GM12878 (cell line): ENCODE data around the gene FOXL3. TPM values are rescaled to one million over a fixed set of nuclear protein-coding genes. Genes with fewer than 3 reads are reported as not detected.

Source experiments
- ATAC-seq: fragments of 200-7000 bp; cut with Tn5 transposase; 3 replicates; pipeline ENCODE4 v1.9.1; 2020; ENCODE audit warnings: mild to moderate bottlenecking, moderate library complexity
- BruUV-seq: library from RNA; stranded (reverse); fragments of 400-500 nt; replicated peaks from 2 replicates; lab custom pipeline; 2021; lab: Mats Ljungman, UMichigan
- CTCF ChIA-PET: fragments of 300-600 bp; sonication (Branson Sonifier 250); formaldehyde crosslinking; extraction: SDS; loops from one replicate; lab custom pipeline; 2021; ENCODE audit warnings: inconsistent platforms; lab: Yijun Ruan, JAX
- POLR2A ChIA-PET: fragments of 350-600 bp; formaldehyde crosslinking; extraction: SDS; loops from one replicate; lab custom pipeline; 2021; ENCODE audit warnings: inconsistent platforms; lab: Charles Lee
- RAD21 ChIA-PET: fragments of 300-600 bp; sonication (Branson Sonifier 250); formaldehyde crosslinking; loops from one replicate; lab custom pipeline; 2023; ENCODE audit warnings: antibody characterized with exemption; ENCODE audit not compliant: unreplicated experiment; lab: Charles Lee
- SMC1A ChIA-PET: fragments of 300-600 bp; sonication (Branson Sonifier 250); formaldehyde crosslinking; loops from one replicate; lab custom pipeline; 2023; ENCODE audit not compliant: unreplicated experiment, uncharacterized antibody; lab: Charles Lee
- DNase-seq: peaks from one replicate; pipeline ENCODE4 v3.0.0-alpha.2; 2011; ENCODE audit warnings: low read depth, low spot score
- FAIRE-seq: peaks from 3 replicates; lab custom pipeline; 2011; peaks lifted over from hg19 to GRCh38; lab: Jason Lieb, UNC
- H2AFZ ChIP-seq: 2 replicates; pipeline ENCODE4 v1.6.0; 2011; ENCODE audit warnings: low read depth, low read length, control low read depth; ENCODE audit not compliant: control insufficient read depth
- H3K27ac ChIP-seq: 2 replicates; pipeline ENCODE4 v1.5.1; 2011; ENCODE audit warnings: control low read depth; ENCODE audit not compliant: control insufficient read depth, insufficient read depth
- H3K27me3 ChIP-seq, 2 experiments: replicated peaks in 1 of 2; 2 replicates each; pipeline versions ENCODE4 v1.6.0 to v1.6.1; 2011; ENCODE audit warnings: low read length in 1 of 2; ENCODE audit not compliant: control insufficient read depth in 2 of 2, insufficient read depth in 2 of 2
- H3K36me3 ChIP-seq, 2 experiments: 2 replicates each; pipeline ENCODE4 v1.5.1; 2011; ENCODE audit warnings: low read length in 1 of 2; ENCODE audit not compliant: control insufficient read depth in 2 of 2, insufficient read depth in 2 of 2
- H3K4me1 ChIP-seq: 2 replicates; pipeline ENCODE4 v1.6.1; 2011; ENCODE audit warnings: mild to moderate bottlenecking, low read length, moderate library complexity, mixed read lengths; ENCODE audit not compliant: control insufficient read depth, insufficient read depth
- H3K4me2 ChIP-seq: 2 replicates; pipeline ENCODE4 v1.6.0; 2011; ENCODE audit warnings: control low read depth; ENCODE audit not compliant: control insufficient read depth, insufficient read depth
- H3K4me3 ChIP-seq: fragments of 200-600 bp; sonication (generic); 2 replicates; pipeline ENCODE4 v1.5.1; 2016
- H3K79me2 ChIP-seq: 2 replicates; pipeline ENCODE4 v1.6.0; 2011; ENCODE audit warnings: low read length; ENCODE audit not compliant: control insufficient read depth, insufficient read depth
- H3K9ac ChIP-seq: 2 replicates; pipeline ENCODE4 v1.8.0; 2011; ENCODE audit warnings: low read length, control low read depth, mixed read lengths; ENCODE audit not compliant: control insufficient read depth, insufficient read depth
- H3K9me3 ChIP-seq: replicated peaks from 3 replicates; pipeline ENCODE4 v1.5.1; 2011; ENCODE audit warnings: mild to moderate bottlenecking, low read length; ENCODE audit not compliant: control insufficient read depth, insufficient read depth
- H4K20me1 ChIP-seq: 2 replicates; pipeline ENCODE4 v1.6.0; 2011; ENCODE audit not compliant: control insufficient read depth, insufficient read depth
- ESRRA ChIP-seq: IDR thresholded peaks from 2 replicates; pipeline ENCODE4 v1.6.1; 2012; ENCODE audit warnings: mild to moderate bottlenecking, low read length, improper control_type of control experiment
- GATAD2B ChIP-seq: fragments of 450-650 bp; conservative IDR thresholded peaks from 2 replicates; pipeline ENCODE4 v1.6.1; 2017; ENCODE audit warnings: low read depth, mild to moderate bottlenecking, moderate library complexity
- IKZF2 ChIP-seq, 2 experiments: fragments of 450-650 bp; IDR thresholded peaks; 2 replicates each; pipeline ENCODE4 v1.6.1; 2017; ENCODE audit warnings: mild to moderate bottlenecking in 2 of 2, moderate library complexity in 2 of 2
- IRF4 ChIP-seq: IDR thresholded peaks from 2 replicates; pipeline ENCODE4 v1.6.1; 2011; ENCODE audit warnings: low read depth, low read length
- KAT2A ChIP-seq: conservative IDR thresholded peaks from 2 replicates; pipeline ENCODE4 v1.6.1; 2011; ENCODE audit warnings: low read depth, low read length; ENCODE audit not compliant: control insufficient read depth
- MYC ChIP-seq: IDR thresholded peaks from 2 replicates; pipeline ENCODE4 v1.6.1; 2011; ENCODE audit warnings: mild to moderate bottlenecking, low read length, moderate library complexity, inconsistent platforms; ENCODE audit not compliant: insufficient read depth, insufficient replicate concordance, insufficient read length, severe bottlenecking
- POU2F2 ChIP-seq: IDR thresholded peaks from 3 replicates; pipeline ENCODE4 v1.6.1; 2011; ENCODE audit warnings: low read depth, mild to moderate bottlenecking, low read length, borderline replicate concordance
- SPI1 ChIP-seq: IDR thresholded peaks from 2 replicates; pipeline ENCODE4 v1.6.1; 2011; ENCODE audit warnings: low read depth, mild to moderate bottlenecking, low read length, moderate library complexity, borderline replicate concordance; ENCODE audit not compliant: insufficient read depth
- SREBF1 ChIP-seq: IDR thresholded peaks from 2 replicates; pipeline ENCODE4 v1.6.1; 2012; ENCODE audit warnings: mild to moderate bottlenecking, low read length
- SREBF2 ChIP-seq: IDR thresholded peaks from 2 replicates; pipeline ENCODE4 v1.6.1; 2012; ENCODE audit warnings: mild to moderate bottlenecking, low read length
- STAT1 ChIP-seq: fragments of 450-650 bp; conservative IDR thresholded peaks from 2 replicates; pipeline ENCODE4 v1.6.1; 2014; ENCODE audit warnings: antibody characterized with exemption, mild to moderate bottlenecking
- ZNF217 ChIP-seq: fragments of 450-650 bp; IDR thresholded peaks from 2 replicates; pipeline ENCODE4 v1.6.1; 2017; ENCODE audit warnings: antibody characterized with exemption, mild to moderate bottlenecking
- WGBS: methylation state at CpG from one replicate; pipeline ENCODE4 v1.1.6; 2016; ENCODE audit warnings: low lambda C conversion rate; ENCODE audit not compliant: insufficient replicate concordance, insufficient coverage; ENCODE audit errors: missing lambda C conversion rate; 5-methylcytosine and 5-hydroxymethylcytosine counted together
- in situ Hi-C: fragments of 300-500 bp; cut with MboI; formaldehyde crosslinking; loops from 9 replicates; pipeline ENCODE4 v1.14.3; 2018; ENCODE audit warnings: mixed read lengths
- intact Hi-C: fragments of 100-400 bp; cut with micrococcal nuclease; formaldehyde crosslinking; loops from one replicate; pipeline ENCODE4 v1.14.2; 2022; ENCODE audit not compliant: unreplicated experiment
- polyA plus RNA-seq, 11 experiments: library from polyadenylated mRNA; depleted of rRNA in 4 of 11; unstranded in 6 of 11; stranded (reverse) in 5 of 11; fragments of >200 nt; fragmentation: Nextera tagmentation in 4 of 11; fragmentation: Illumina TruSeq in 1 of 11; extraction: Ambion mirVana in 4 of 11; extraction: Trizol in 1 of 11; gene quantifications; 1 replicate in 1 of 11; 2 replicates in 10 of 11; pipeline versions ENCODE4 v1.2.1 to v1.2.3, GENCODE V29; 2011 to 2016; ENCODE audit warnings: inconsistent platforms in 2 of 11, missing spikeins in 2 of 11, low read depth in 1 of 11
- total RNA-seq, 4 experiments: library from RNA; depleted of rRNA in 3 of 4; stranded (reverse); fragments of >200 nt in 3 of 4; fragmentation: Illumina TruSeq in 1 of 4; extraction: Trizol in 1 of 4; gene quantifications; 2 replicates each; pipeline versions ENCODE4 v1.2.1 to v1.2.3, GENCODE V29; 2013 to 2021
- TF ChIP-seq, protein P1 (sequence below): fragments of 450-650 bp; formaldehyde crosslinking; IDR thresholded peaks from 2 replicates; pipeline ENCODE4 v1.4.0; 2022; ENCODE audit warnings: mild to moderate bottlenecking, moderate library complexity
- TF ChIP-seq, protein P2 (sequence below): fragments of 450-650 bp; IDR thresholded peaks from 2 replicates; pipeline ENCODE4 v1.6.1; 2017; ENCODE audit warnings: borderline replicate concordance

Gene FOXL3
- total and polyA plus RNA-seq, 10 of the 15 experiments (the other 5 are each of a cell fraction or from before 2014, with no cell fraction given): not detected

DNA sequence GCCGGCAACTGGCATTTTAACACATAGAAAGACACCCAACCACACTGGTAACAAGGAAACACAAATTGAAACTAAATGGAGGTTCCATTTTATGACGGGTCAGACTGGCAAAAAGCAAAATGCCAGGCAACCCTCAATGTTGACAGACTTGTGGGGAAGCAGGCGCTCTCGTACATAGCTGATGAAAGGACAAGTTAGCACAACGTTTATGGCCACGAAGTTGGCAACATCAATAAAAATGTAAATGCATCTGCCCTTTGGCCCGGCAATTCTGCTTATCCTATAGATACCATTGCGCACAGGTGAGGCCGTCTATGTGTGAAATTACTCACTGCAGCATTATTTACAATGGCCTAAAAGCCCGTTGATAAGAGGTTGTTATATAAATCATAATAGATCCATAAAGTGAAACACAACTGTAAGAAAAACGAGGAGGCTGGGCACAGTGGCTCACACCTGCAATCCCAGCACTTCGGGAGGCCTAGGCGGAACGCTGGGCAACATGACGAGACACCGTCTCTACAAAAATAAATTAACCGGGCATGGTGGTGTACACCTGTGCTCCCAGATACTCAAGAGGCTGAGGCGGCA is 39.8 kb downstream of the FOXL3 start:
- Histone ChIP-seq H3K27ac (no peak overlapping the region), H3K27me3 (no peaks in the 10 kb centered on the region), H3K9me3 (no peaks in the 10 kb centered on the region; the same call in 2 of the 3 replicates), H4K20me1 (no peaks in the 10 kb centered on the region), H3K36me3 (no peaks in the 10 kb centered on the region), H3K9ac (no peak overlapping the region), H3K79me2 (no peaks in the 10 kb centered on the region), H3K4me3 (no peak overlapping the region)
- no TSS peak for BruUV-seq
- intact Hi-C loops: loop anchor here (10.0 kb wide), 1 partner anchor 195 kb away; no protein-coding TSS in a partner anchor
- WGBS: 55% methylated on average over 18 of the region's 18 CpGs
- in situ Hi-C loops: no loop called here
- TF ChIP-seq, protein P1, sequence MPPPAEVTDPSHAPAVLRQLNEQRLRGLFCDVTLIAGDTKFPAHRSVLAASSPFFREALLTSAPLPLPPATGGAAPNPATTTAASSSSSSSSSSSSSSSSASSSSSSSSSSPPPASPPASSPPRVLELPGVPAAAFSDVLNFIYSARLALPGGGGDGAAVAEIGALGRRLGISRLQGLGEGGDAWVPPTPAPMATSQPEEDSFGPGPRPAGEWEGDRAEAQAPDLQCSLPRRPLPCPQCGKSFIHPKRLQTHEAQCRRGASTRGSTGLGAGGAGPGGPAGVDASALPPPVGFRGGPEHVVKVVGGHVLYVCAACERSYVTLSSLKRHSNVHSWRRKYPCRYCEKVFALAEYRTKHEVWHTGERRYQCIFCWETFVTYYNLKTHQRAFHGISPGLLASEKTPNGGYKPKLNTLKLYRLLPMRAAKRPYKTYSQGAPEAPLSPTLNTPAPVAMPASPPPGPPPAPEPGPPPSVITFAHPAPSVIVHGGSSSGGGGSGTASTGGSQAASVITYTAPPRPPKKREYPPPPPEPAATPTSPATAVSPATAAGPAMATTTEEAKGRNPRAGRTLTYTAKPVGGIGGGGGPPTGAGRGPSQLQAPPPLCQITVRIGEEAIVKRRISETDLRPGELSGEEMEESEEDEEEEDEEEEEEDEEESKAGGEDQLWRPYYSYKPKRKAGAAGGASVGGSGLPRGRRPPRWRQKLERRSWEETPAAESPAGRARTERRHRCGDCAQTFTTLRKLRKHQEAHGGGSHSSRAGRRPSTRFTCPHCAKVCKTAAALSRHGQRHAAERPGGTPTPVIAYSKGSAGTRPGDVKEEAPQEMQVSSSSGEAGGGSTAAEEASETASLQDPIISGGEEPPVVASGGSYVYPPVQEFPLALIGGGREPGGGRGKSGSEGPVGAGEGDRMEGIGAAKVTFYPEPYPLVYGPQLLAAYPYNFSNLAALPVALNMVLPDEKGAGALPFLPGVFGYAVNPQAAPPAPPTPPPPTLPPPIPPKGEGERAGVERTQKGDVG (CRISPR knock-in tag): no peak
- TF ChIP-seq MYC: no peak
- no peak for TF ChIP-seq SREBF2
- TF ChIP-seq, protein P2, sequence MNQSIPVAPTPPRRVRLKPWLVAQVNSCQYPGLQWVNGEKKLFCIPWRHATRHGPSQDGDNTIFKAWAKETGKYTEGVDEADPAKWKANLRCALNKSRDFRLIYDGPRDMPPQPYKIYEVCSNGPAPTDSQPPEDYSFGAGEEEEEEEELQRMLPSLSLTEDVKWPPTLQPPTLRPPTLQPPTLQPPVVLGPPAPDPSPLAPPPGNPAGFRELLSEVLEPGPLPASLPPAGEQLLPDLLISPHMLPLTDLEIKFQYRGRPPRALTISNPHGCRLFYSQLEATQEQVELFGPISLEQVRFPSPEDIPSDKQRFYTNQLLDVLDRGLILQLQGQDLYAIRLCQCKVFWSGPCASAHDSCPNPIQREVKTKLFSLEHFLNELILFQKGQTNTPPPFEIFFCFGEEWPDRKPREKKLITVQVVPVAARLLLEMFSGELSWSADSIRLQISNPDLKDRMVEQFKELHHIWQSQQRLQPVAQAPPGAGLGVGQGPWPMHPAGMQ: no peak
- no peak for TF ChIP-seq POU2F2
- TF ChIP-seq ZNF217: no peak
- TF ChIP-seq ESRRA: no peak
- no peak for TF ChIP-seq IKZF2 (IDR thresholded peaks at IDR 0.05)
- TF ChIP-seq SPI1: no peak
- no peak for TF ChIP-seq IRF4
- no peak for TF ChIP-seq STAT1
- no peak for TF ChIP-seq SREBF1
- no peak for TF ChIP-seq GATAD2B
- no peak for TF ChIP-seq KAT2A
- TF ChIP-seq, all 136 proteins: peak for 0
- Histone ChIP-seq H2AFZ (no peak overlapping the region), H3K4me2 (no peak overlapping the region), H3K4me1 (no peaks in the 10 kb centered on the region)
- DNase-seq (no peak), ATAC-seq (no peak), FAIRE-seq (no peak)
- ChIA-PET CTCF (no interaction called here), SMC1A (no interaction called here), RAD21 (no interaction called here), POLR2A (no interaction called here)
